IMR-90 (cell line): ENCODE data around the gene ARHGAP10. TPM values are rescaled to one million over a fixed set of nuclear protein-coding genes. Genes with fewer than 3 reads are reported as not detected.

Experiments
- ATAC-seq: fragments of 200-7000 bp; cut with Tn5 transposase; 2 replicates; pipeline ENCODE4 v1.9.1; 2020; ENCODE audit warnings: low read depth, mild to moderate bottlenecking, moderate library complexity
- BruUV-seq: library from RNA; stranded (reverse); fragments of 400-500 nt; replicated peaks from 2 replicates; lab custom pipeline; 2021; lab: Mats Ljungman, UMichigan
- CTCF ChIA-PET: fragments of 300-600 bp; formaldehyde crosslinking; extraction: SDS; loops from one replicate; lab custom pipeline; 2021; ENCODE audit warnings: antibody characterized with exemption; lab: Yijun Ruan, JAX
- POLR2A ChIA-PET: fragments of 300-600 bp; sonication (Branson Sonifier 250); formaldehyde crosslinking; loops from one replicate; lab custom pipeline; 2022; ENCODE audit warnings: antibody characterized with exemption; ENCODE audit not compliant: unreplicated experiment; lab: Charles Lee
- DNase-seq: peaks from one replicate; pipeline ENCODE4 v3.0.0; 2013
- H2AFZ ChIP-seq: replicated peaks from 2 replicates; pipeline ENCODE3; 2013; ENCODE audit warnings: low read length, mild to moderate bottlenecking; ENCODE audit not compliant: poor library complexity
- H2AK5ac ChIP-seq: 2 replicates; pipeline ENCODE4 v1.6.1; 2013; ENCODE audit warnings: low read depth, low read length, inconsistent platforms
- H2AK9ac ChIP-seq: replicated peaks from 2 replicates; pipeline ENCODE3; 2013; ENCODE audit warnings: mild to moderate bottlenecking, low read depth, low read length, moderate library complexity; ENCODE audit not compliant: poor library complexity
- H2BK120ac ChIP-seq: 2 replicates; pipeline ENCODE4 v1.6.1; 2013; ENCODE audit warnings: low read depth, low read length, inconsistent platforms
- H2BK15ac ChIP-seq: 3 replicates; pipeline ENCODE4 v1.6.1; 2013; ENCODE audit warnings: low read depth, low read length, inconsistent platforms
- H2BK20ac ChIP-seq: 2 replicates; pipeline ENCODE4 v1.6.1; 2013; ENCODE audit warnings: low read depth, mild to moderate bottlenecking, inconsistent platforms, low read length, moderate library complexity
- H2BK5ac ChIP-seq: 2 replicates; pipeline ENCODE4 v1.6.1; 2013; ENCODE audit warnings: mild to moderate bottlenecking, low read depth, low read length, inconsistent platforms; ENCODE audit not compliant: poor library complexity, severe bottlenecking
- H3K14ac ChIP-seq: replicated peaks from 2 replicates; pipeline ENCODE4 v1.6.1; 2013; ENCODE audit warnings: low read depth, low read length, inconsistent platforms
- H3K18ac ChIP-seq: 2 replicates; pipeline ENCODE4 v1.6.1; 2013; ENCODE audit warnings: low read depth, low read length, control low read depth
- H3K23ac ChIP-seq: 2 replicates; pipeline ENCODE4 v1.6.1; 2013; ENCODE audit warnings: low read depth, low read length, inconsistent platforms
- H3K27ac ChIP-seq: 2 replicates; pipeline ENCODE4 v1.5.1; 2013; ENCODE audit warnings: mild to moderate bottlenecking, control low read depth, low read length; ENCODE audit not compliant: insufficient read depth
- H3K27me3 ChIP-seq: 2 replicates; pipeline ENCODE4 v1.6.1; 2013; ENCODE audit warnings: low read length; ENCODE audit not compliant: control insufficient read depth, insufficient read depth
- H3K36me3 ChIP-seq: 2 replicates; pipeline ENCODE4 v1.6.1; 2013; ENCODE audit warnings: low read length, mixed read lengths; ENCODE audit not compliant: control insufficient read depth, insufficient read depth
- H3K4ac ChIP-seq: 2 replicates; pipeline ENCODE4 v1.6.1; 2013; ENCODE audit warnings: low read depth, low read length, inconsistent platforms
- H3K4me1 ChIP-seq: 2 replicates; pipeline ENCODE4 v1.6.1; 2013; ENCODE audit warnings: low read length, mixed read lengths; ENCODE audit not compliant: control insufficient read depth, insufficient read depth
- H3K4me2 ChIP-seq: 2 replicates; pipeline ENCODE4 v1.6.1; 2013; ENCODE audit warnings: low read depth, mild to moderate bottlenecking, control low read depth, low read length, moderate library complexity
- H3K4me3 ChIP-seq: 2 replicates; pipeline ENCODE4 v1.5.1; 2013; ENCODE audit warnings: low read depth, mild to moderate bottlenecking, control low read depth, low read length, moderate library complexity; ENCODE audit not compliant: insufficient read depth
- H3K56ac ChIP-seq: 2 replicates; pipeline ENCODE4 v1.6.1; 2013; ENCODE audit warnings: low read length, inconsistent platforms; ENCODE audit not compliant: insufficient read depth; ENCODE audit errors: extremely low read depth
- H3K79me1 ChIP-seq, 2 experiments: 2 replicates each; pipeline ENCODE4 v1.6.1; 2013; ENCODE audit warnings: low read length in 2 of 2, inconsistent platforms in 1 of 2, low read depth in 1 of 2
- H3K9ac ChIP-seq: 2 replicates; pipeline ENCODE4 v1.6.1; 2013; ENCODE audit warnings: low read depth, low read length, control low read depth
- H3K9me1 ChIP-seq: 2 replicates; pipeline ENCODE4 v1.6.1; 2013; ENCODE audit warnings: low read length, inconsistent platforms; ENCODE audit not compliant: insufficient read depth
- H3K9me3 ChIP-seq: 2 replicates; pipeline ENCODE4 v1.6.1; 2013; ENCODE audit warnings: low read length; ENCODE audit not compliant: control insufficient read depth, insufficient read depth
- H4K20me1 ChIP-seq: 2 replicates; pipeline ENCODE4 v1.6.1; 2013; ENCODE audit warnings: low read length, inconsistent platforms; ENCODE audit not compliant: insufficient read depth
- H4K5ac ChIP-seq: 2 replicates; pipeline ENCODE4 v1.6.1; 2013; ENCODE audit warnings: mild to moderate bottlenecking, low read depth, low read length, control low read depth
- H4K8ac ChIP-seq, 2 experiments: 2 replicates each; pipeline ENCODE4 v1.6.1; 2013; ENCODE audit warnings: low read depth in 2 of 2, low read length in 2 of 2, control low read depth in 1 of 2, inconsistent platforms in 1 of 2
- H4K91ac ChIP-seq: 2 replicates; pipeline ENCODE4 v1.6.1; 2013; ENCODE audit warnings: low read depth, low read length, inconsistent platforms; ENCODE audit not compliant: insufficient read depth
- CEBPB ChIP-seq: IDR thresholded peaks from 2 replicates; pipeline ENCODE4 v1.6.1; 2012; ENCODE audit warnings: low read depth, low read length, improper control_type of control experiment
- CHD1 ChIP-seq: IDR thresholded peaks from 2 replicates; pipeline ENCODE4 v1.6.1; 2012; ENCODE audit warnings: low read depth, low read length, improper control_type of control experiment
- CTCF ChIP-seq: conservative IDR thresholded peaks from 2 replicates; pipeline ENCODE4 v1.5.1; 2012; ENCODE audit warnings: mild to moderate bottlenecking, low read depth, low read length, improper control_type of control experiment
- FOS ChIP-seq: fragments of 150-350 bp; IDR thresholded peaks from 2 replicates; pipeline ENCODE4 v1.6.1; 2016; ENCODE audit warnings: low read depth, low read length
- MAFK ChIP-seq: IDR thresholded peaks from 2 replicates; pipeline ENCODE4 v1.6.1; 2012; ENCODE audit warnings: low read depth, low read length, improper control_type of control experiment
- MAZ ChIP-seq: IDR thresholded peaks from 2 replicates; pipeline ENCODE4 v1.6.1; 2012; ENCODE audit warnings: low read depth, mild to moderate bottlenecking, low read length, improper control_type of control experiment, moderate library complexity, borderline replicate concordance
- MXI1 ChIP-seq: IDR thresholded peaks from 2 replicates; pipeline ENCODE4 v1.6.1; 2012; ENCODE audit warnings: low read depth, mild to moderate bottlenecking, low read length, moderate library complexity, borderline replicate concordance
- RAD21 ChIP-seq: IDR thresholded peaks from 2 replicates; pipeline ENCODE4 v1.6.1; 2012; ENCODE audit warnings: low read length, improper control_type of control experiment
- RCOR1 ChIP-seq: IDR thresholded peaks from 2 replicates; pipeline ENCODE4 v1.6.1; 2012; ENCODE audit warnings: mild to moderate bottlenecking, low read length, improper control_type of control experiment; ENCODE audit not compliant: insufficient replicate concordance
- RFX5 ChIP-seq: IDR thresholded peaks from 2 replicates; pipeline ENCODE4 v1.8.0; 2012; ENCODE audit warnings: low read depth, mild to moderate bottlenecking, low read length, moderate library complexity
- SMC3 ChIP-seq: fragments of 150-350 bp; IDR thresholded peaks from 2 replicates; pipeline ENCODE4 v1.6.1; 2016; ENCODE audit warnings: low read depth, mild to moderate bottlenecking, antibody characterized with exemption, low read length, moderate library complexity
- USF2 ChIP-seq: fragments of 150-350 bp; IDR thresholded peaks from 2 replicates; pipeline ENCODE4 v1.6.1; 2017; ENCODE audit warnings: mild to moderate bottlenecking, antibody characterized with exemption, low read length, low read depth
- WGBS, 2 experiments: methylation state at CpG; one replicate each; pipeline versions ENCODE4 v1.1.5 to v1.1.7; 2013; ENCODE audit warnings: missing lambda C conversion rate in 2 of 2; ENCODE audit not compliant: insufficient read length in 1 of 2; ENCODE audit errors: extremely low coverage in 2 of 2; 5-methylcytosine and 5-hydroxymethylcytosine counted together
- dilution Hi-C: fragments of 300-500 bp; cut with HindIII; formaldehyde crosslinking; loops from one replicate; pipeline ENCODE4 v1.14.3; 2018; ENCODE audit warnings: low sequenced_read_pairs; ENCODE audit not compliant: unreplicated experiment
- in situ Hi-C: fragments of 300-500 bp; cut with MboI; formaldehyde crosslinking; loops from 3 replicates; pipeline ENCODE4 v1.14.3; 2019; ENCODE audit warnings: low sequenced_read_pairs, inconsistent platforms, mixed read lengths
- intact Hi-C: fragments of 100-400 bp; cut with micrococcal nuclease; formaldehyde crosslinking; loops from 2 replicates; pipeline ENCODE4 v1.10.0; 2022
- polyA plus RNA-seq, 3 experiments: library from polyadenylated mRNA; depleted of rRNA; stranded (reverse); fragments of >200 nt; gene quantifications; 2 replicates each; pipeline ENCODE4 v1.2.3, GENCODE V29; 2012; ENCODE audit warnings: low replicate concordance in 1 of 3
- total RNA-seq: library from RNA; depleted of rRNA; stranded (reverse); fragments of >200 nt; gene quantifications from 2 replicates; pipeline ENCODE4 v1.2.3, GENCODE V29; 2012

ARHGAP10 gene
- total and polyA plus RNA-seq, 2 of the 4 experiments (the other 2 are of a cell fraction), result 27.1 to 29.4 TPM

- Histone ChIP-seq H2AFZ (no peak overlapping the region), H3K18ac (peak overlapping the region; percentile 84), H3K14ac (peak overlapping the region; percentile 38; the same call in 1 of the 2 replicates), H3K4ac (peak overlapping the region; percentile 79), H3K27ac (peak overlapping the region; percentile 82; the same call in 1 of the 2 replicates), H3K36me3 (peaks cover 7% of the 10 kb centered on the region), H3K4me3 (no peak overlapping the region), H3K23ac (peak overlapping the region; percentile 52; the same call in 1 of the 2 replicates), H3K9me1 (peaks cover 6% of the 10 kb centered on the region; the same call in 1 of the 2 replicates), H3K79me1 (peaks cover 12 to 19% of the 10 kb centered on the region in 2 experiments), H3K9me3 (no peaks in the 10 kb centered on the region), H2BK20ac (peak overlapping the region; percentile 46; the same call in 1 of the 2 replicates), H3K56ac (no peak overlapping the region), H4K20me1 (no peaks in the 10 kb centered on the region), H4K5ac (peak overlapping the region; percentile 85), H3K27me3 (no peaks in the 10 kb centered on the region), H3K4me1 (peaks cover 15% of the 10 kb centered on the region), H2AK5ac (no peak overlapping the region; the same call in 1 of the 2 replicates), H2BK120ac (peak overlapping the region; percentile 52), H3K9ac (no peak overlapping the region; the same call in 1 of the 2 replicates), H4K91ac (peak overlapping the region; percentile 86), H3K4me2 (peak overlapping the region; percentile 62; the same call in 1 of the 2 replicates), H2BK5ac (peak overlapping the region; percentile 31), H4K8ac (peak overlapping the region in 1 of 2 experiments; percentile 64; a peak in 1 of 4 replicates), H2AK9ac (no peak overlapping the region), H2BK15ac (peak overlapping the region; percentile 72; the same call in 1 of the 3 replicates)
- intact Hi-C loops, result no loop called here
- TF ChIP-seq MXI1, result no peak
- TF ChIP-seq CEBPB, result no peak
- TF ChIP-seq RAD21, result no peak
- TF ChIP-seq MAFK, result no peak
- no peak for TF ChIP-seq CHD1
- no peak for TF ChIP-seq SMC3
- TF ChIP-seq RCOR1, result no peak
- TF ChIP-seq MAZ, result no peak
- TF ChIP-seq RFX5, result no peak
- TF ChIP-seq USF2, result no peak
- TF ChIP-seq FOS, result no peak
- TF ChIP-seq CTCF, result no peak
- in situ Hi-C loops, result no loop called here
- ATAC-seq, result no peak
- CTCF ChIA-PET, result no interaction called here
- POLR2A ChIA-PET, result no interaction called here
- BruUV-seq, result no TSS peak
- DNase-seq, result no peak
- no CpG with 5 or more reads among the region's 3 CpGs for WGBS, 2 experiments
- dilution Hi-C loops, result no loop called here
These were observed 233.2 kb downstream of the ARHGAP10 start for GRCh38 chr4:147965056-147965455.
